Forelimb muscle (tissue), 1 donor: ENCODE measurements around the gene RTN3. TPM values are rescaled to one million over a fixed set of nuclear protein-coding genes. Genes with fewer than 3 reads are reported as not detected.

Experiments used
- DNase-seq: peaks from one replicate; pipeline ENCODE4 v3.0.0-alpha.2; 2013; ENCODE audit warnings: low read depth
- polyA plus RNA-seq: library from polyadenylated mRNA; unstranded; fragments of 120-200 nt; gene quantifications from one replicate; pipeline ENCODE4 v1.2.1, GENCODE V29; 2013; ENCODE audit not compliant: insufficient read length

RTN3 gene
- polyA plus RNA-seq, 1 donor, result 50.2 TPM

DNA sequence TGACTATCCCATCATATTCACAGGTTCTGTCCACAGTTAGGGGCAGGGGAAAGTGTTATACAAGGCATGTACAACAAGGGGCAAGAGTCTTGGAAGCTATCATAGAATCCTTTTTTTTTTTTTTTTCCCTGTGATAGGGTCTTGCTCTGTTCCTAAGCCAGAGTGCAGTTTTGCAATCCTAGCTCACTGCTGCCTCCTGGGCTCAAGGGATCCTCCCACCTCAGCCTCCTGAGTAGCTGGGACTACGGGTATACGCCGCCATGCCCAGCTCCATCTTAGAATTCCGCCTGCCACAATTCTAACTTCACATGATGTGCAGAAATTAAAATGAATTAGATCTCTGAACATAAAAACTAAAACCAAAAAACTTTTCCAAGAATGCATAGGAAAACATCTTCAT, 55.6 kb downstream of the RTN3 start:
- no peak for DNase-seq

DNA sequence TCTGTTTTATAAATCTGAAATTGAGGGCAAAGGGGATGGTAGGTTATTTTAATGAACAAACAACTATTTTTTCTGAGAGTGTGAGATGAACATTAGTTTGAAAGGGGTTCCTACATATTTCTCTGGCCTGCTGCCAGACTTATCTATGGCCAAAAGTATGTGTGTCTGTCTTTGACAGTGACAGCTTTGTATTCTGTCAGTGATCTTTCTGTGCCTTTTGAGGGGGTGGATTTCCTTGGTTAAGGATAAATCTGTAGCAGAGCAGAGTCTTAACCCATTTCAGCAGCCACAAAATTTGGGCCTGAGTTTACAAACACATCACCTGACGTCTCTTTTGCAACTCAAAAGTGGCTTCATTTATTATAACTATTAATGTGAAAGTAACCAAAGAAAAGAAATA, 56.4 kb downstream of the RTN3 start:
- DNase-seq, result no peak

DNA sequence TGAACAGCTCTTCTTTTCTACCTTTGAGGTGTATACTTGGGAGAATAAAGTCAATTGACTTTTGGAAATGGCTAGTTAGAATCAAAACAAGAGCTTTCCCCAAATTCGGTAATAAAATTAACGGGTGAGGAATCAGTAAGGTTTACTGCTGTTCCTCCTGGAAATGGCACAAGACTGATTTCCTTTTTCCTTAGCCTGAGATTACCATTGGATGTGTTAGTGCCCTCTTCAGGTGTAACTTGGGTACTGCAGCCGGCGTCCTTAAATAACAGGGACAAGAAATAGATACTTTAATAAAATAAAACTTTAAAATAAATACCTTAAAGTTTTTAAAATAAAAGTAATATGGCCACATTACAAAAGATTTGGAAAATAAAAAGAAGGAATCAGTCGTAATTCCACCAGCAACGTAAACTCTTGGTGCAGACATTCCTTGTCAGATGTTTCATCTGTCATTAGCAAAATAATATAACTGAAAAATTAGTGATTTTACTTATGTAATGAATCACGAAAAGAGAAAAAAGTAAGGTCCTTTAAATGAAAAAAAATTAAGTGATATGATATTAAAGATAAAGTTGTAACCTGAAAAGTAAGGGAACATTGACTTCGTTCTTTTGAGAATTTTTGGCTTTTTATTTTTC, 57.5 kb downstream of the RTN3 start:
- no peak for DNase-seq

DNA sequence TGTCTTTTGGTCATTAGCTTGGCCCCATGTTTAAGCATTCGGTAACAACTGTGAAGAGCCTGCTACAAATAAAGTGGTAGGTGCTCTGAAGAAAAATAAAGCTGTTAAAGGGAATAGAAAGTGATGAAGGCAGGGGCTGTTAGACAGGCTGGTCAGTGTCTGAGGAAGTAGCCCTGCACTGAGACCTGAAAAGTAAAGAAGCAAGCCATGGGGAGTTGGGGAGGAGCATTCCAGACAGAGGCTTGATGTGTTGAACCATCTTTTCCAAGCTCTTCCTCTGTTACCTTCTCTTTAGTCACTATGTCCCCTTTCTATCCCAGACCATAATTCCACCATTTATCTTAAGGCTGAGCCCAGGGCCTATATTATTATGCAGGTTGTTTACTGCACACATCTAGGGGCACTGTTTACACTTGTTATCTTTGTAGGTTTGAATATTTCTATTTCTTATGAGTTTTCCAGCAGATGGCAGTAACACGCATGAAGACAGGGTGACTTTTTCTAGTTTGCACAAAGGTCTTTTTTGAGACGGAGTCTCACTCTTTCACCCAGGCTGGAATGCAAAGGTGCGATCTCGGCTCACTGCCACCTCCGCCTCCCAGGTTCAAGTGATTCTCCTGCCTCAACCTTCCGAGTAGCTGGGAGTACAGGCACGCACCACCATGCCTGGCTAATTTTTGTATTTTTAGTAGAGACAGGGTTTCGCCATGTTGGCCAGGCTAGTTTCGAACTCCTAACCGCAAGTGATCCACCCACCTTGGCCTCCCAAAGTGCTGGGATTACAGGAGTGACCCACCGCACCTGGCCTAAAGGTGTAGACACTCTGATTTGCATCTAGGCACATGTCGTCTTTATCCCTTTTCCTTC, 64.2 kb downstream of the RTN3 start:
- DNase-seq, result no peak

DNA sequence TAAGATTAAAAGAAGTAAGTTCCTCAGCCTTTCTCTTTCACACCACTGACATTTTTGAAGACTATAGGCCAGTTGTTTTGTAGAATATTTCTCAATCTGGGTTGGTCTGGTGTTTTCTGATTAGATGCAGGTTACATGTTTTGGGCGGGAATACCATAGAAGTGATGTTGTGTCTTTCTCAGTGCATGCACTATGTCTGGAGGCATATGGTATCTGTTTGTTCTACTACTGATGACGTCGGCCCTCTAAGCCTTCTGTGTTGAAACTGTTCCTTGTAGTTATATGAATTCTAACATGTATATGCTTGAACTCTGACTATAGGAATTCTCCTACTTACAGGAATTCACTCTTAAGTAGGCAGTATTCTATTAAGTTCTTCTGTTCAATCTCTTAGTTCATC, 65.7 kb downstream of the RTN3 start:
- DNase-seq, result no peak

- DNase-seq, result no peak
Measured at GRCh38 chr11:63749624-63750023, 68.3 kb downstream of the RTN3 start.

DNA sequence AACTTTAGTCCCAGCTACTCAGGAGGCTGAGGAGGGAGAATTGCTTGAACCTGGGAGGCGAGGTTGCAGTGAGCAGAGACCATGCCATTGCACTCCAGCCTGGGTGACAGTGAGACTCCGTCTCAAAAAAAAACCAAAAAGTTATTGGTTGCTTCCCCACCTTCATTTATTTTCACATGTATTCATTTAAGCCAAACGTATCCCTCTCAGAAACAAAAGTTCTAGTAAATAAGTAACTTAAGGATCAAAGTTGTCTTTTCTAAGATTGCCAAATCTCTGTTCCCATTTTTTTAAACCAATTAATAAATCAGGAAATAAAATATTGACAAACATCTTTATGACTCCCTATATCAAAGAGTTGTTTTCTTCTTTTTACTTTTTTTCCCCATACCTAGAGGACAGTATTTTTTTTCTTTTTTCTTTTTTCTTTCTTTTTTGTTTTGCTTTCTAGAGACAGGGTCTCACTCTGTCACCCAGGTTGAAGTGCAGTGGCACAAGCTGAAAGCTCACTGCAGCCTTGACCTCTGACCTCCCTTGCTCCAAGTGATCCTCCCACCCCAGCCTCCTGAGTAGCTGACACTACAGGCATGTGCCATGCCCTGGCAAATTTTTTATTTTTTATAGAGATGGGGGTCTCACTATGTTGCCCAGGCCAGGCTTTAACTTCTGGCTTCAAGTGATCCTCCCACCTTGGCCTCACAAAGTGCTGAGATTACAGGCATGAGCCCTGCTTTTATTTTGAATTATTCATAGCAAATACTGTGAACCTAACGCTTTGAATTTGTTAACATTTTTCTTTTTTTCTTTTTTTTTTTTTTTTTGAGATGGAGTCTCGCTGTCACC, 75.8 kb downstream of the RTN3 start:
- DNase-seq, result no peak

GRCh38 chr11:63760487-63761079, 79.3 kb downstream of the RTN3 start:
- DNase-seq, result no peak

- no peak for DNase-seq
Measured at GRCh38 chr11:63761188-63761587, 79.9 kb downstream of the RTN3 start.

DNA sequence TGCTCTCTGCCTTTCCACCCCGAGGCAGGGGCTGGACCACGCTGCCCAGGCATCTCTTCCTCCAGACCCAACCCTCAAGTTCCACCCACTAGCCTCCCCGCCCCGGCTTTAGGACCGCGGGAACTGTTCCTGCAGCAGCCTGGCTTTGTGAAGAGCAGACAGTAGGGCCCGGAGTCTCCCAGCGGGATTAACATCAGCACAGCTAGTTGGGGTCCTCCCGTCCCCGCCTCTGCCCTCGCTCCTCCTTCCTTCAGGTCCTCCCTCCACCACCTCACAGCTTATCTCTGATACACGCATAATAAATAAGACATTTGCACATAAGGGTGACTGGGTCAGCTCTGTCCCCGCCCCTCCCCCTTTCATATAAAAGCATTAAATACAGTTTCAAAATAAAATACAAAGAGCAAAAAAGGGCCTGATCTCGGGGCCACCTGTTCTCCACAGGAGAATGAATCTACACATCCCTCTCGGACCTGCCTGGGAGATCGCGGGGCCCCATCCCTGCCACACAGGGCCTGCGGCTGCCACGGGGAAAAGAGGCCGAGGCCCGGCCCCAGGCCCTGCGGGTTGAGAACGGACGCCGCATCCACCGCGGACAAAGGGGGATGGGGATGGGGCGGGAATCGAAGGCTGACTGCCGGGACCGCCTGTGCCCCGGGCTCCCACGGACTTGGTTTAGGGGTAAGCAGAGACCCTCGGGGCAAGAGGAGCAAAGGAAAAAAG, 80.8 kb downstream of the RTN3 start:
- no peak for DNase-seq

GRCh38 chr11:63762654-63763495, 81.6 kb downstream of the RTN3 start:
- no peak for DNase-seq

GRCh38 chr11:63763496-63764339, 82.4 kb downstream of the RTN3 start:
- DNase-seq, result no peak

DNA sequence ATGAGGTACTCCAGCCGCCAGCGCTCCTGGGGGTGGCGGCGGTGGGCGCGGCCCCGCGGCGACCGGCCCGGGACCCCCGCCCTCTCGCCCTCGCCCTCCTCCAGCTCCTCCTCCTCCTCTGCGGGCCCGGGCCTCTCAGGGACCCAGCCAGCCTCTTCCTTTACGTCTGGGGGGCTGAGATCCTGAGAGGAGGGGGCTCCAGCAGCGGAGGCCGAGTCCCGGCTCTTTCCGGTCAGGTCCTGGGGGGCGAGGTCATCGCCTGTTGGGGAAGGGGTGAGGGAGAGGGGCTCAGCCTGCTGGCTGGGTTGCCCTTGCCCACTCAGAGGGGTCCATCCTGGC, 83.0 kb downstream of the RTN3 start:
- no peak for DNase-seq

- no peak for DNase-seq
Measured at GRCh38 chr11:63764679-63765647, 83.7 kb downstream of the RTN3 start.

GRCh38 chr11:63765688-63766241, 84.5 kb downstream of the RTN3 start:
- no peak for DNase-seq

DNA sequence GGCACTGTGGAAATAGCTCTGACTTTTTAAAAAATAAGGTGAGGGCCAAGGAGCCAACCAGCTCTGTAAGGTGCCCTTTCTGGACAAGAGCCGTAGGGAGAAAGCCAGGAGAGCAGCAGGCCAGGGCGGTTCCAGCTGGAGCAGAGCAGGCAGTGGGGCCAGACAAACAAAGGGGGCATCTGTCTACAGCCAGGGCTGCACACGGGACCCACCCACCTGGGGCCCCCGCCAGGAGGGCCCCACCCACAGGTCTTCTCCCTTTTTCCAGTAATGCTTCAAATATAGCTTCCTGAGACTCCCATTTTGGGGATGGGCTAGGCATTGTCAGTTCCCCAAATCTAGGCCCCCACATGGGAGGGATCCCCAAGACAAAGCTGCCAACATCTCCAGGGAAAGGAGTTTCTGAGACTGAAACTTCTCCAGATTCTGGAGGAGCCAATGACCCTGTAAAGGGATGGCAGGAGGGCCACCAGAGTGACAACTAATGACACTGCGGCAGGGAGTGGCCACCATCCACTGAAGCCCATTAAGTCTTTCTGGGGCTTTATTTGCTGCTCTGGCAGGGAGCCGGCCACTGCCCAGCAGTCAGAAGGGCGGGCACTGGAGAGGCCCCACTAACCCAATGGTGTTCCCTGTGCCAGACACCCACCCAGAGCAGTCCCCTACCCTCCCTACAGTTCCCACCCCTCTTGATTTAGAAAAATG, 85.4 kb downstream of the RTN3 start:
- DNase-seq, result no peak

GRCh38 chr11:63767267-63767564, 85.9 kb downstream of the RTN3 start:
- DNase-seq, result no peak
